Activated gamma-delta T cell treated with Interleukin-2 at 50 U/mL for 16 hours (primary cell): ENCODE measurements around the gene LCN1.

Source experiments
- DNase-seq: peaks from one replicate; pipeline ENCODE4 v3.0.0-alpha.2; 2020

Gene LCN1

GRCh38 chr9:135574943-135575342 is 53.7 kb downstream of the LCN1 start:
- no peak for DNase-seq
